ENCODE data around the gene HECA.
A peak's percentile ranks its signal among the peaks of the same experiment; 100 is the strongest.

DNA sequence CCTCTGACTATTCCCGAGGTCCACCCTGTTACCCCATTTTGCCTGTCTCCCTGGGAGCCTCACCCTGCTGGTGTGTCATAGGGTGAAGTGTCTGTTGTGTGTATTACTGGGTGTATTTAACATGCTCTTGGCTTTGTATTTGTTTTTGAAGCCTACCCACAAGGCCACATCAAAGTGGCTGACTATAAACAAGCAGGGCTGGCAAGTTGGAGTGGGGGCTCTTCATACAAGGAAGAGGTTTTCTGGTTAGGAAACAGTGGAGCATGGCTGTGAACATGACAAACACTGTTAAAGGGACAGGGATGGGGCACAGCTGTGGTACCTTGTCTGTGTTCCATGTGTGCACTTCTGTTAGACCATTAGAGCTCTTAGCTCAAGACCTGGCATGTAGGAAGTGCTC lies 26.3 kb downstream of the HECA start:
- no peak for TF ChIP-seq CHD1 (IDR thresholded peaks at IDR 0.05; ENCODE audit: low read depth, low read length)
- peak; percentile 64; the same call in 1 of the 2 replicates for TF ChIP-seq MAZ (IDR thresholded peaks at IDR 0.05; ENCODE audit: borderline replicate concordance, low read depth, low read length)
- TF ChIP-seq RCOR1 (IDR thresholded peaks at IDR 0.05; ENCODE audit: insufficient replicate concordance, low read length) = peak; percentile 35
- TF ChIP-seq, protein P1, sequence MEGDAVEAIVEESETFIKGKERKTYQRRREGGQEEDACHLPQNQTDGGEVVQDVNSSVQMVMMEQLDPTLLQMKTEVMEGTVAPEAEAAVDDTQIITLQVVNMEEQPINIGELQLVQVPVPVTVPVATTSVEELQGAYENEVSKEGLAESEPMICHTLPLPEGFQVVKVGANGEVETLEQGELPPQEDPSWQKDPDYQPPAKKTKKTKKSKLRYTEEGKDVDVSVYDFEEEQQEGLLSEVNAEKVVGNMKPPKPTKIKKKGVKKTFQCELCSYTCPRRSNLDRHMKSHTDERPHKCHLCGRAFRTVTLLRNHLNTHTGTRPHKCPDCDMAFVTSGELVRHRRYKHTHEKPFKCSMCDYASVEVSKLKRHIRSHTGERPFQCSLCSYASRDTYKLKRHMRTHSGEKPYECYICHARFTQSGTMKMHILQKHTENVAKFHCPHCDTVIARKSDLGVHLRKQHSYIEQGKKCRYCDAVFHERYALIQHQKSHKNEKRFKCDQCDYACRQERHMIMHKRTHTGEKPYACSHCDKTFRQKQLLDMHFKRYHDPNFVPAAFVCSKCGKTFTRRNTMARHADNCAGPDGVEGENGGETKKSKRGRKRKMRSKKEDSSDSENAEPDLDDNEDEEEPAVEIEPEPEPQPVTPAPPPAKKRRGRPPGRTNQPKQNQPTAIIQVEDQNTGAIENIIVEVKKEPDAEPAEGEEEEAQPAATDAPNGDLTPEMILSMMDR (conservative IDR thresholded peaks at IDR 0.05; ENCODE audit: low read depth, low read length) = no peak
- TF ChIP-seq POLR2A (IDR thresholded peaks at IDR 0.05; ENCODE audit: low read depth, low read length) = no peak
- TF ChIP-seq RAD21 (IDR thresholded peaks at IDR 0.05; ENCODE audit: low read length) = no peak
- TF ChIP-seq BHLHE40 (IDR thresholded peaks at IDR 0.05; ENCODE audit: low read depth, low read length) = peak; percentile 33; the same call in 1 of the 2 replicates
- TF ChIP-seq SMC3 (IDR thresholded peaks at IDR 0.05; ENCODE audit: low read depth, low read length) = no peak
- no peak for TF ChIP-seq MAFK (IDR thresholded peaks at IDR 0.05; ENCODE audit: low read depth, low read length)
- TF ChIP-seq CEBPB (IDR thresholded peaks at IDR 0.05; ENCODE audit: low read depth, low read length) = 0 out of 2 replicates have a peak, but pooled peaks have one; percentile 15
